GM19438 (cell line): ENCODE data around the gene WDR45B.
"Not testable (repeated sequence)": the region's sequence is repeated elsewhere in the genome, so short reads cannot be mapped to it uniquely, and the experiment has no call there.

Source experiments
- ATAC-seq: cut with Tn5 transposase; IDR thresholded peaks from one replicate; pipeline ENCODE4 v1.9.1; 2021; ENCODE audit warnings: low read depth; ENCODE audit not compliant: unreplicated experiment

The WDR45B gene

GRCh38 chr17:82588266-82589175 is 59.7 kb downstream of the WDR45B start:
- ATAC-seq, result no peak

GRCh38 chr17:82587234-82588086 is 60.8 kb downstream of the WDR45B start:
- no peak for ATAC-seq

GRCh38 chr17:82586576-82587233 is 61.5 kb downstream of the WDR45B start:
- ATAC-seq, result no peak

- ATAC-seq, result not testable (repeated sequence)
Observed at GRCh38 chr17:82585935-82586575, 62.2 kb downstream of the WDR45B start.

- ATAC-seq, result no peak
Observed at GRCh38 chr17:82583720-82584234, 64.5 kb downstream of the WDR45B start.

- ATAC-seq, result no peak
Observed at GRCh38 chr17:82582709-82583108, 65.5 kb downstream of the WDR45B start.

- no peak for ATAC-seq
Observed at GRCh38 chr17:82582213-82582612, 66.0 kb downstream of the WDR45B start.

- ATAC-seq, result not testable (repeated sequence)
Observed at GRCh38 chr17:82579969-82580368, 68.3 kb downstream of the WDR45B start.

GRCh38 chr17:82577300-82577699 is 70.9 kb downstream of the WDR45B start:
- ATAC-seq, result no peak

GRCh38 chr17:82575581-82576221 is 72.5 kb downstream of the WDR45B start:
- ATAC-seq, result not testable (repeated sequence)

- no peak for ATAC-seq
Observed at GRCh38 chr17:82574041-82574440, 74.2 kb downstream of the WDR45B start.

GRCh38 chr17:82571855-82572254 is 76.4 kb downstream of the WDR45B start:
- no peak for ATAC-seq

GRCh38 chr17:82570277-82570676 is 78.0 kb downstream of the WDR45B start:
- no peak for ATAC-seq

- no peak for ATAC-seq
Observed at GRCh38 chr17:82569621-82570020, 78.6 kb downstream of the WDR45B start.

GRCh38 chr17:82568997-82569393 is 79.2 kb downstream of the WDR45B start:
- ATAC-seq, result no peak

GRCh38 chr17:82567286-82567685 is 81.0 kb downstream of the WDR45B start:
- ATAC-seq, result no peak

GRCh38 chr17:82566129-82566960 is 81.9 kb downstream of the WDR45B start:
- ATAC-seq, result no peak

- ATAC-seq, result no peak
Observed at GRCh38 chr17:82565551-82565950, 82.7 kb downstream of the WDR45B start.
